KMS-11 (cell line): ENCODE results near the gene PRCC.

ENCODE experiments used
- H2AFZ ChIP-seq: fragments of 200-600 bp; sonication (generic); 2 replicates; pipeline ENCODE4 v1.6.1; 2016; ENCODE audit warnings: antibody characterized with exemption, mixed run types, low read depth
- H3K27ac ChIP-seq: fragments of 200-600 bp; sonication (generic); 2 replicates; pipeline ENCODE4 v1.6.1; 2016; ENCODE audit warnings: mild to moderate bottlenecking, mixed run types
- H3K27me3 ChIP-seq: fragments of 200-600 bp; sonication (generic); 2 replicates; pipeline ENCODE4 v1.6.1; 2017; ENCODE audit warnings: mild to moderate bottlenecking, low read depth, mixed run types, moderate library complexity; ENCODE audit not compliant: insufficient read depth
- H3K36me3 ChIP-seq: fragments of 200-600 bp; sonication (generic); 2 replicates; pipeline ENCODE4 v1.6.1; 2017; ENCODE audit warnings: mild to moderate bottlenecking, mixed run types; ENCODE audit not compliant: insufficient read depth
- H3K4me1 ChIP-seq: fragments of 200-600 bp; sonication (generic); 2 replicates; pipeline ENCODE4 v1.6.1; 2016; ENCODE audit warnings: mild to moderate bottlenecking, low read depth, mixed run types; ENCODE audit not compliant: poor library complexity, severe bottlenecking
- H3K4me2 ChIP-seq: fragments of 200-600 bp; sonication (generic); 2 replicates; pipeline ENCODE4 v1.7.0; 2016; ENCODE audit warnings: mild to moderate bottlenecking, mixed run types
- H3K4me3 ChIP-seq: fragments of 200-600 bp; sonication (generic); IDR thresholded peaks from 2 replicates; pipeline ENCODE4 v1.6.1; 2017; ENCODE audit warnings: low read depth, low read length, mixed read lengths; ENCODE audit not compliant: insufficient read depth
- H3K79me2 ChIP-seq: fragments of 200-600 bp; sonication (generic); 2 replicates; pipeline ENCODE4 v1.6.1; 2016; ENCODE audit warnings: low read depth, mixed run types; ENCODE audit not compliant: insufficient read depth
- H3K9ac ChIP-seq: fragments of 200-600 bp; sonication (generic); 2 replicates; pipeline ENCODE4 v1.6.1; 2016; ENCODE audit warnings: mild to moderate bottlenecking, mixed run types
- H4K20me1 ChIP-seq: fragments of 200-600 bp; sonication (generic); 2 replicates; pipeline ENCODE4 v1.6.1; 2016; ENCODE audit warnings: mild to moderate bottlenecking, mixed run types; ENCODE audit not compliant: insufficient read depth
- CTCF ChIP-seq: fragments of 200-600 bp; sonication (generic); conservative IDR thresholded peaks from 2 replicates; pipeline ENCODE4 v1.6.1; 2017; ENCODE audit warnings: low read depth, mild to moderate bottlenecking, antibody characterized with exemption, low read length, moderate library complexity, mixed read lengths

The PRCC gene

GRCh38 chr1:156808186-156809030 lies 41.1 kb downstream of the PRCC start:
- H3K4me1 ChIP-seq: peaks cover 13% of the 10 kb centered on the region
- H3K27ac ChIP-seq: no peak overlapping the region
- no peak overlapping the region for H3K4me3 ChIP-seq
- H2AFZ ChIP-seq: no peak overlapping the region
- no peak overlapping the region for H3K9ac ChIP-seq
- no peaks in the 10 kb centered on the region for H3K27me3 ChIP-seq
- no peaks in the 10 kb centered on the region for H3K79me2 ChIP-seq
- no peaks in the 10 kb centered on the region for H3K36me3 ChIP-seq
- H4K20me1 ChIP-seq: no peaks in the 10 kb centered on the region
- TF ChIP-seq CTCF: no peak
- no peak overlapping the region for H3K4me2 ChIP-seq

- H3K9ac ChIP-seq: no peak overlapping the region
- H3K36me3 ChIP-seq: no peaks in the 10 kb centered on the region
- H3K4me2 ChIP-seq: no peak overlapping the region
Measured at GRCh38 chr1:156809281-156809680, 41.9 kb downstream of the PRCC start.

DNA sequence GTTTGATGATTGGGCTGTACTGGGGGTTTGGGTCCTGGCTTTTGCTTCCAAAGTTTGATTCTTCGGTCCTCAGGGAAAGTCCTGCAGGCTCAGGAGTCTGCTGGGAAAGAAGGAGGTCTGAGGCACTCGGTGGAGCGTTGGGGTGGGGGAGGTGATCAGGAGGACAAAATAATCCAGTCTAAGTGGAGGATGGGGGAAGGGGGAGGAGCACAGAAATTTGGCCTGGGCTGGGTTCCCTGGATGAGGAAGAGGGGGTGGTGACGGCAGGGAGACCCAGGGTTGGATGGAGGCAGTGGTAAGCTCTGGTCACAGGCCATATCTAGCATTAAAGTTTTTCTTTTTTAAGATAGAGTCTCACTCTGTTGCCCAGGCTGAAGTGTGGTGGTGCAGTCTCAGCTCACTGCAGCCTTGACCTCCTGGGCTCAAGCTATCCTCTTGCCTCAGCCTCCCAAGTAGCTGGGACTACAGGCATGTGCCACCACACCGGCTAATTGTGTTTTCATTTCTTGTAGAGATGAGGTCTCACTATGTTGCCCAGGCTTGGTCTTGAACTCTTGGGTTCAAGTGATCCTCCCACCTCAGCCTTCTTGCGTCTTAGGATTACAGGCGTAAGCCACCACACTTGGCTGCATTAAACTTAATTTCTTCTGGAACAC lies 42.5 kb downstream of the PRCC start:
- no peak overlapping the region for H3K9ac ChIP-seq
- TF ChIP-seq CTCF: no peak
- H3K4me2 ChIP-seq: no peak overlapping the region

More at GRCh38 chr1:156809281-156809680, 41.9 kb downstream of the PRCC start:
- Histone ChIP-seq H3K79me2 (no peaks in the 10 kb centered on the region), H2AFZ (no peak overlapping the region), H3K27ac (no peak overlapping the region), H3K27me3 (peaks cover 1% of the 10 kb centered on the region; the same call in 1 of the 2 replicates), H3K4me3 (no peak overlapping the region), H4K20me1 (no peaks in the 10 kb centered on the region), H3K4me1 (peaks cover 8% of the 10 kb centered on the region)
- TF ChIP-seq CTCF: no peak

DNA sequence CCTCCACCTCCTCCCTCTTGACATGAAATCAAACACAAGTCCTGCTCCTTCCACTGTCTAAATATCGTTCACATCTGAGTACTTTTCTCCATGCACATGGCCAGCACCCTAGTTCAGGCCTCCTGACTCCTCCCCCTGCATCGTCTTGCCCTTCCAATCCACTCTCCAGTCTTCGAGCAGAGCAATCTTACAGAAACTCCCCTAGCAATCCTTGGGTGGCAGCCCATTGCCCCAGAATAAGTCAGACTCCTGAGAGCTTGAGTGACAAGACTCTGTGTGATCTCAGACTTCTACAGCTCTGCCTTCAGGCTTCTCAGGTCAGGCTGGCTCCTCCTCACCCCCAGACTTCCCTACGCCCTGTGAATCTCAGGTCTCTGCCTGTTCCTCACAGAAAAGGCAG lies 43.8 kb downstream of the PRCC start:
- H3K27me3 ChIP-seq: peaks cover 5% of the 10 kb centered on the region; the same call in 1 of the 2 replicates

More for the DNA sequence above, 42.5 kb downstream of the PRCC start:
- H3K36me3 ChIP-seq: no peaks in the 10 kb centered on the region
- peaks cover 5% of the 10 kb centered on the region; the same call in 1 of the 2 replicates for H3K27me3 ChIP-seq
- H2AFZ ChIP-seq: no peak overlapping the region
- H3K27ac ChIP-seq: no peak overlapping the region
- no peak overlapping the region for H3K4me3 ChIP-seq
- H3K79me2 ChIP-seq: no peaks in the 10 kb centered on the region
- H3K4me1 ChIP-seq: peaks cover 6% of the 10 kb centered on the region
- H4K20me1 ChIP-seq: no peaks in the 10 kb centered on the region

More for the DNA sequence above, 43.8 kb downstream of the PRCC start:
- TF ChIP-seq CTCF: no peak
- H4K20me1 ChIP-seq: no peaks in the 10 kb centered on the region
- H3K27ac ChIP-seq: no peak overlapping the region
- no peaks in the 10 kb centered on the region for H3K79me2 ChIP-seq
- H3K36me3 ChIP-seq: no peaks in the 10 kb centered on the region
- no peak overlapping the region for H3K4me2 ChIP-seq
- H3K9ac ChIP-seq: no peak overlapping the region
- no peak overlapping the region for H2AFZ ChIP-seq
- peaks cover 6% of the 10 kb centered on the region for H3K4me1 ChIP-seq
- H3K4me3 ChIP-seq: no peak overlapping the region
